ENCODE results near the gene HOXC4. TPM values are rescaled to one million over a fixed set of nuclear protein-coding genes. Genes with fewer than 3 reads are reported as not detected.

The HOXC4 gene
- total and polyA plus RNA-seq, 10 of the 15 experiments (the other 5 are each of a cell fraction or from before 2014, with no cell fraction given) = 1.0 to 11.4 (median 4.2) TPM

DNA sequence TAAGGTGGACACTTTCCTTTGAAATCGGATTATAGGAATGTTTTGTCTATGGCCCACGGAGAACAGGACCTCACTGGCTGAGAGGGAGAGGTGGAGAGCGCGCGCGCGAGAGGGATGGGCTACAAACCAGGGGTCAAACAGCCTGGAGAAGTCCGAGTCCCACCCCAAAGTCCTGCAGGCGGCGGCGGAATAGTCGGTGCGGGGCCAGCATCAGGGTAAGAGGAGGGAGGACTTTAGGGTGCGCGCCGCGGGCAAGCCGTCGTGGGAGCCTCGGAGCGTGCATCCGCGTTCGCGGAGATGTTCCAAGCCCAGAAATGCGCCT lies 48.1 kb upstream of the HOXC4 start:
- Histone ChIP-seq H3K79me2 (ENCODE audit: control insufficient read depth, insufficient read depth, low read length) (no peaks in the 10 kb centered on the region), H3K27me3 (replicated peaks in 1 of 2; ENCODE audit: control insufficient read depth in 2 of 2, insufficient read depth in 2 of 2, low read length in 1 of 2) (peaks cover 33 to 36% of the 10 kb centered on the region in 2 experiments), H3K4me3 (no peak overlapping the region), H3K4me1 (ENCODE audit: control insufficient read depth, insufficient read depth, low read length) (peaks cover 6% of the 10 kb centered on the region), H3K9me3 (replicated peaks; ENCODE audit: control insufficient read depth, insufficient read depth, low read length) (no peaks in the 10 kb centered on the region), H3K4me2 (ENCODE audit: control insufficient read depth, insufficient read depth) (no peak overlapping the region), H3K36me3 (ENCODE audit: control insufficient read depth in 2 of 2, insufficient read depth in 2 of 2, low read length in 1 of 2) (no peaks in the 10 kb centered on the region), H3K9ac (ENCODE audit: control insufficient read depth, insufficient read depth, low read length) (no peak overlapping the region), H2AFZ (ENCODE audit: control insufficient read depth, low read depth, low read length) (no peak overlapping the region), H4K20me1 (ENCODE audit: control insufficient read depth, insufficient read depth) (no peaks in the 10 kb centered on the region), H3K27ac (ENCODE audit: control insufficient read depth, insufficient read depth) (no peak overlapping the region)
- in situ Hi-C loops (cut with MboI) (no loop called here), intact Hi-C loops (cut with micrococcal nuclease; ENCODE audit: unreplicated experiment) (loop anchor here (10.0 kb wide), 1 partner anchor 369 kb away; no protein-coding TSS in a partner anchor)
- ATAC-seq (no peak), DNase-seq (ENCODE audit: low read depth, low spot score) (no peak), FAIRE-seq (no peak)
- TF ChIP-seq SUZ12 (IDR thresholded peaks at IDR 0.05; ENCODE audit: unreplicated experiment) = peak; percentile 43
- TF ChIP-seq RAD51 (IDR thresholded peaks at IDR 0.05) = no peak
- TF ChIP-seq MYB (IDR thresholded peaks at IDR 0.05; ENCODE audit: borderline replicate concordance, low read depth, low read length) = no peak
- TF ChIP-seq KDM1A (IDR thresholded peaks at IDR 0.05; ENCODE audit: borderline replicate concordance) = no peak
- TF ChIP-seq NFYA (IDR thresholded peaks at IDR 0.05; ENCODE audit: borderline replicate concordance, low read depth, low read length) = no peak
- SMC1A ChIA-PET (ENCODE audit: uncharacterized antibody, unreplicated experiment) = interaction anchor here (0.6 to 3.4 kb wide), 13 partner anchors 12 to 211 kb away, joined by 3 to 37 read pairs (median 7); partner anchors contain the start of genes HOXC5 and SMUG1
- 6% methylated on average over 26 of the region's 26 CpGs for WGBS (ENCODE audit: insufficient coverage, insufficient replicate concordance, low lambda C conversion rate, missing lambda C conversion rate)
- POLR2A ChIA-PET = interaction anchor here (1.6 to 2.4 kb wide), 2 partner anchors 12 to 19 kb away, joined by 3 to 9 read pairs; no protein-coding TSS in a partner anchor
- CTCF ChIA-PET = interaction anchor here (0.6 to 6.1 kb wide), 21 partner anchors 10 to 386 kb away, joined by 3 to 105 read pairs (median 6); partner anchors contain the start of genes HOXC10, HOXC5, HOXC6 and SMUG1
- BruUV-seq (replicated peaks) = no TSS peak
- RAD21 ChIA-PET (ENCODE audit: unreplicated experiment) = interaction anchor here (0.6 to 4.5 kb wide), 17 partner anchors 12 to 211 kb away, joined by 3 to 38 read pairs (median 8); partner anchors contain the start of genes HOXC5, HOXC6 and SMUG1

Data from GM12878 (cell line).